Left kidney (tissue), 2 donors: ENCODE data around the gene CES4A. TPM values are rescaled to one million over a fixed set of nuclear protein-coding genes. Genes with fewer than 3 reads are reported as not detected.

ENCODE experiments used
- DNase-seq: peaks from one replicate; pipeline ENCODE4 v3.0.0-alpha.2; 2013
- polyA plus RNA-seq: library from polyadenylated mRNA; unstranded; fragments of 120-200 nt; gene quantifications from one replicate; pipeline ENCODE4 v1.2.1, GENCODE V29; 2013; ENCODE audit not compliant: insufficient read length

Gene CES4A
- polyA plus RNA-seq, 1 donor = 12.4 TPM

DNA sequence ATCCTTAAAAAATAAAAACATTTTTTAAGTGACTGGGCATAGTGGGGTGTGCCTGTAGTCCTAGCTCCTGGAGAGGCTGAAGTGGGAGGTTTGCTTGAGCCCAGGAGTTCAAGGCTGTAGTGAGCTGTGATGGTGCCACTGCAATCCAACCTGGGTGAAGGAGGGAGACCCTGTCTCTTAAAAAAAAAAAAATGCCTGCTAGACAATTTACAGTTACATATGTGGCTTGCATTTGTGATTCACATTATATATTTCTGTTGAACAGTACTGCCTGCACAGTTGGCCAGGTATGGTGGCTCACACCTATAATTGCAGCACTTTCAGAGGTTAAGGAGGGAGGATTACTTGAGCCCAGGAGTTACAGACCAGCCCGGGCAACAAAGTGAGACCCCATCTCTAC lies 64.0 kb downstream of the CES4A start:
- DNase-seq = no peak

- DNase-seq = no peak
Observed at GRCh38 chr16:67053767-67054334, 65.5 kb downstream of the CES4A start.

DNA sequence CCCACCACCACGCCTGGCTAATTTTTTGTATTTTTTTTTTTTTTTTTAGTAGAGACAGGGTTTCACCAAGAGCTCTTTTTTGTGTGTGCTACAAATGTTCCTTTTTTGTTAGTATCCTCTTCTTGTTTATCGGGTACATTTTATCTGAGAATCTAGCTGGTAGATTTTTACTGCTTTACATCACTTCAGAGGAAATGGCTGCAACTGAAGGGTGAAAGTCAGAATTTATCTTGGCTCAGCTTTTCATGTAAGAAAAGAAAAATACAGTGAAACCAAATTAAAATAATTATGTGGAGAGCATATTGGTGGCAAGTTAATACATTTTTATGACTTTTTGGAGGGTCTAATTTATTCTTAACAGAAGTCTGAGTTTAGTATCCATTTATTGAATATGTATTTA lies 66.5 kb downstream of the CES4A start:
- no peak for DNase-seq

GRCh38 chr16:67055712-67056487 lies 67.5 kb downstream of the CES4A start:
- no peak for DNase-seq

Other genes starting within 250 kb of the CES4A start
- gene DYNC1LI2, start 237.0 kb upstream of the CES4A start, polyA plus RNA-seq = 174 TPM
- 0.12 TPM for gene TERB1, start 187.0 kb upstream of the CES4A start, polyA plus RNA-seq
- 115 TPM for gene NAE1, start 157.6 kb upstream of the CES4A start, polyA plus RNA-seq
- 0.65 TPM for gene CA7, start 144.2 kb upstream of the CES4A start, polyA plus RNA-seq
- 15.0 TPM for gene PDP2, start 108.1 kb upstream of the CES4A start, polyA plus RNA-seq
- gene CDH16, start 69.7 kb upstream of the CES4A start, polyA plus RNA-seq = 221 TPM
- 3.7 TPM for gene RRAD, start 63.1 kb upstream of the CES4A start, polyA plus RNA-seq
- gene CIAO2B, start 54.2 kb upstream of the CES4A start, polyA plus RNA-seq = 78.3 TPM
- gene CES2, start 53.1 kb upstream of the CES4A start, polyA plus RNA-seq = 41.1 TPM
- gene CES3, start 27.3 kb upstream of the CES4A start, polyA plus RNA-seq = 4.1 TPM
- 83.8 TPM for gene CBFB, start 40.6 kb downstream of the CES4A start, polyA plus RNA-seq
- 29.3 TPM for gene PHAF1, start 121.4 kb downstream of the CES4A start, polyA plus RNA-seq
- 6.8 TPM for gene B3GNT9, start 162.4 kb downstream of the CES4A start, polyA plus RNA-seq
- 3.2 TPM for gene TRADD, start 171.3 kb downstream of the CES4A start, polyA plus RNA-seq
- gene FBXL8, start 171.4 kb downstream of the CES4A start, polyA plus RNA-seq = 2.0 TPM
- 1.5 TPM for gene HSF4, start 176.2 kb downstream of the CES4A start, polyA plus RNA-seq
- 6.4 TPM for gene NOL3, start 181.9 kb downstream of the CES4A start, polyA plus RNA-seq
- 51.5 TPM for gene MATCAP1, start 195.4 kb downstream of the CES4A start, polyA plus RNA-seq
- gene EXOC3L1, start 201.5 kb downstream of the CES4A start, polyA plus RNA-seq = 4.6 TPM
- gene E2F4, start 203.6 kb downstream of the CES4A start, polyA plus RNA-seq = 55.6 TPM
- 4.7 TPM for gene ELMO3, start 210.5 kb downstream of the CES4A start, polyA plus RNA-seq
- gene TMEM208, start 238.5 kb downstream of the CES4A start, polyA plus RNA-seq = 35.2 TPM